H1 (cell line): ENCODE measurements around the gene SIRT5. TPM values are rescaled to one million over a fixed set of nuclear protein-coding genes. Genes with fewer than 3 reads are reported as not detected.

ENCODE experiments used
- CTCF ChIA-PET: fragments of 300-600 bp; sonication (Branson Sonifier 250); formaldehyde crosslinking; loops from one replicate; lab custom pipeline; 2021; ENCODE audit not compliant: partially characterized antibody; lab: Charles Lee
- POLR2A ChIA-PET: fragments of 300-600 bp; sonication (Branson Sonifier 250); formaldehyde crosslinking; loops from one replicate; lab custom pipeline; 2021; ENCODE audit warnings: inconsistent platforms; ENCODE audit not compliant: partially characterized antibody; lab: Charles Lee
- DNase-seq, 2 experiments: peaks; one replicate each; pipeline versions ENCODE4 v3.0.0 to v3.0.0-alpha.2; 2010 to 2022; ENCODE audit warnings: low spot score in 2 of 2, low read depth in 1 of 2, mixed read lengths in 1 of 2
- FAIRE-seq: peaks from 2 replicates; lab custom pipeline; 2011; peaks lifted over from hg19 to GRCh38; lab: Jason Lieb, UNC
- H2AFZ ChIP-seq: 2 replicates; pipeline ENCODE4 v1.8.1; 2012; ENCODE audit warnings: low read length, inconsistent platforms
- H2AK5ac ChIP-seq: 2 replicates; pipeline ENCODE4 v1.6.1; 2013; ENCODE audit warnings: low read depth, low read length
- H2BK120ac ChIP-seq: replicated peaks from 2 replicates; pipeline ENCODE3; 2013; ENCODE audit warnings: low read depth, low read length, inconsistent platforms
- H2BK12ac ChIP-seq: 2 replicates; pipeline ENCODE4 v1.6.1; 2013; ENCODE audit warnings: low read depth, low read length
- H2BK15ac ChIP-seq: 2 replicates; pipeline ENCODE4 v1.6.1; 2013; ENCODE audit warnings: low read length
- H2BK20ac ChIP-seq: 2 replicates; pipeline ENCODE4 v1.6.1; 2013; ENCODE audit warnings: low read length
- H2BK5ac ChIP-seq: 2 replicates; pipeline ENCODE4 v1.6.1; 2013; ENCODE audit warnings: low read depth, low read length
- H3K14ac ChIP-seq: 2 replicates; pipeline ENCODE4 v1.6.1; 2013; ENCODE audit warnings: inconsistent platforms; ENCODE audit not compliant: insufficient read length
- H3K18ac ChIP-seq: 2 replicates; pipeline ENCODE4 v1.6.1; 2013; ENCODE audit warnings: low read length; ENCODE audit errors: extremely low read depth
- H3K23ac ChIP-seq: 2 replicates; pipeline ENCODE4 v1.6.1; 2013; ENCODE audit warnings: inconsistent platforms; ENCODE audit not compliant: insufficient read length
- H3K23me2 ChIP-seq: 2 replicates; pipeline ENCODE4 v1.6.1; 2013; ENCODE audit warnings: low read depth, low read length
- H3K27ac ChIP-seq: 2 replicates; pipeline ENCODE4 v1.6.1; 2011; ENCODE audit warnings: low read depth, low read length, inconsistent platforms
- H3K27me3 ChIP-seq, 4 experiments: replicated peaks in 1 of 4; 1 replicate in 1 of 4; 2 replicates in 3 of 4; pipeline versions ENCODE4 v1.6.1 to v1.8.1; 2011 to 2013; ENCODE audit warnings: low read length in 3 of 4, mild to moderate bottlenecking in 3 of 4, inconsistent platforms in 2 of 4, mixed read lengths in 2 of 4, moderate library complexity in 1 of 4; ENCODE audit not compliant: control insufficient read depth in 3 of 4, insufficient read depth in 3 of 4; ENCODE audit errors: extremely low read depth in 1 of 4
- H3K36me3 ChIP-seq, 4 experiments: 2 replicates each; pipeline versions ENCODE4 v1.6.1 to v1.8.1; 2011 to 2013; ENCODE audit warnings: mild to moderate bottlenecking in 4 of 4, low read length in 3 of 4, moderate library complexity in 2 of 4, control low read depth in 1 of 4, inconsistent platforms in 1 of 4; ENCODE audit not compliant: insufficient read depth in 4 of 4, control insufficient read depth in 2 of 4
- H3K4ac ChIP-seq: replicated peaks from 2 replicates; pipeline ENCODE3; 2013; ENCODE audit warnings: low read length, low read depth, mixed read lengths, inconsistent platforms; ENCODE audit not compliant: insufficient read length
- H3K4me1 ChIP-seq, 4 experiments: replicated peaks in 1 of 4; 1 replicate in 1 of 4; 2 replicates in 3 of 4; pipeline versions ENCODE4 v1.6.1 to v1.8.1; 2011 to 2013; ENCODE audit warnings: low read length in 3 of 4, inconsistent platforms in 2 of 4, mixed read lengths in 1 of 4; ENCODE audit not compliant: insufficient read depth in 4 of 4, control insufficient read depth in 3 of 4
- H3K4me2 ChIP-seq, 2 experiments: 2 replicates each; pipeline versions ENCODE4 v1.6.1 to v1.8.1; 2011 to 2013; ENCODE audit warnings: low read depth in 2 of 2, low read length in 2 of 2, control low read depth in 1 of 2, inconsistent platforms in 1 of 2, mild to moderate bottlenecking in 1 of 2; ENCODE audit not compliant: insufficient read depth in 1 of 2
- H3K4me3 ChIP-seq, 4 experiments: fragments of 200-600, 300-600 bp in 1 of 4; sonication (generic), shearing (Covaris generic), sonication (Bioruptor Twin) in 1 of 4; 2 replicates each; pipeline versions ENCODE4 v1.5.1 to v1.8.1; 2011 to 2016; ENCODE audit warnings: low read length in 4 of 4, low read depth in 3 of 4, control low read depth in 2 of 4, inconsistent platforms in 2 of 4, mild to moderate bottlenecking in 2 of 4, mixed read lengths in 1 of 4, moderate library complexity in 1 of 4; ENCODE audit not compliant: insufficient read depth in 2 of 4; ENCODE audit errors: extremely low read depth in 1 of 4
- H3K56ac ChIP-seq: replicated peaks from 2 replicates; pipeline ENCODE3; 2013; ENCODE audit warnings: low read depth, mild to moderate bottlenecking, mixed read lengths, low read length, inconsistent platforms; ENCODE audit not compliant: insufficient read length
- H3K79me1 ChIP-seq: 2 replicates; pipeline ENCODE4 v1.6.1; 2013; ENCODE audit warnings: low read depth, low read length, control low read depth
- H3K79me2 ChIP-seq, 2 experiments: 2 replicates each; pipeline versions ENCODE4 v1.6.1 to v1.8.1; 2012 to 2013; ENCODE audit warnings: low read length in 2 of 2, mild to moderate bottlenecking in 2 of 2, inconsistent platforms in 1 of 2; ENCODE audit not compliant: insufficient read depth in 2 of 2, control insufficient read depth in 1 of 2
- H3K9ac ChIP-seq, 4 experiments: replicated peaks in 1 of 4; 1 replicate in 1 of 4; 2 replicates in 3 of 4; pipeline versions ENCODE4 v1.6.1 to v1.8.1; 2011 to 2013; ENCODE audit warnings: low read depth in 3 of 4, low read length in 3 of 4, control low read depth in 2 of 4, mild to moderate bottlenecking in 2 of 4, moderate library complexity in 2 of 4, inconsistent platforms in 1 of 4; ENCODE audit errors: extremely low read depth in 1 of 4
- H3K9me3 ChIP-seq, 2 experiments: 2 replicates each; pipeline versions ENCODE4 v1.6.1 to v1.8.1; 2012 to 2013; ENCODE audit warnings: mild to moderate bottlenecking in 2 of 2, moderate library complexity in 2 of 2, control low read depth in 1 of 2, inconsistent platforms in 1 of 2, low read depth in 1 of 2, low read length in 1 of 2, mixed read lengths in 1 of 2; ENCODE audit not compliant: insufficient read depth in 2 of 2
- H4K20me1 ChIP-seq, 2 experiments: replicated peaks in 1 of 2; 2 replicates each; pipeline versions ENCODE3 to v1.8.1; 2011 to 2013; ENCODE audit warnings: inconsistent platforms in 2 of 2, low read length in 2 of 2, mild to moderate bottlenecking in 1 of 2; ENCODE audit not compliant: insufficient read depth in 2 of 2, control insufficient read depth in 1 of 2
- H4K5ac ChIP-seq: 2 replicates; pipeline ENCODE4 v1.6.1; 2013; ENCODE audit warnings: low read length, low read depth, mixed read lengths, inconsistent platforms; ENCODE audit not compliant: insufficient read length
- H4K8ac ChIP-seq: 2 replicates; pipeline ENCODE4 v1.8.0; 2013; ENCODE audit warnings: mild to moderate bottlenecking, moderate library complexity, low read length, inconsistent platforms; ENCODE audit not compliant: insufficient read depth; ENCODE audit errors: extremely low read depth
- H4K91ac ChIP-seq: replicated peaks from 2 replicates; pipeline ENCODE3; 2013; ENCODE audit warnings: low read length, mixed read lengths, inconsistent platforms; ENCODE audit not compliant: insufficient read length
- ASH2L ChIP-seq: fragments of 200-600, 300-600 bp; sonication (generic); IDR thresholded peaks from one replicate; pipeline ENCODE4 v1.7.1; 2017; ENCODE audit warnings: low read length
- ATF3 ChIP-seq: IDR thresholded peaks from 2 replicates; pipeline ENCODE4 v1.6.1; 2011; ENCODE audit warnings: low read depth, mild to moderate bottlenecking, low read length; ENCODE audit not compliant: insufficient read depth
- CBX8 ChIP-seq: fragments of 300-800, 300-1000 bp; sonication (generic); IDR thresholded peaks from 2 replicates; pipeline ENCODE4 v1.7.1; 2016; ENCODE audit warnings: low read depth, low read length, borderline replicate concordance
- CEBPB ChIP-seq: IDR thresholded peaks from 2 replicates; pipeline ENCODE4 v1.6.1; 2012; ENCODE audit warnings: low read depth, low read length
- CTBP2 ChIP-seq: IDR thresholded peaks from 2 replicates; pipeline ENCODE4 v1.7.0; 2011; ENCODE audit warnings: borderline replicate concordance, mild to moderate bottlenecking, moderate library complexity, mixed read lengths, low read length; ENCODE audit not compliant: insufficient read depth, insufficient read length
- HDAC2 ChIP-seq, 2 experiments: fragments of 300-600 bp in 1 of 2; sonication (generic) in 1 of 2; IDR thresholded peaks; 2 replicates each; pipeline ENCODE4 v1.6.1; 2011 to 2012; ENCODE audit warnings: low read depth in 2 of 2, low read length in 2 of 2, mild to moderate bottlenecking in 2 of 2, moderate library complexity in 2 of 2, borderline replicate concordance in 1 of 2, inconsistent platforms in 1 of 2
- HDAC6 ChIP-seq: IDR thresholded peaks from one replicate; pipeline ENCODE4 v1.7.1; 2012; ENCODE audit warnings: low read depth, mild to moderate bottlenecking, inconsistent platforms, low read length, moderate library complexity
- SIN3A ChIP-seq, 2 experiments: IDR thresholded peaks in 1 of 2; conservative IDR thresholded peaks in 1 of 2; 2 replicates each; pipeline ENCODE4 v1.6.1; 2011 to 2012; ENCODE audit warnings: low read length in 2 of 2, improper control_type of control experiment in 1 of 2, low read depth in 1 of 2, mild to moderate bottlenecking in 1 of 2
- YY1 ChIP-seq: IDR thresholded peaks from 2 replicates; pipeline ENCODE4 v1.6.1; 2011; ENCODE audit warnings: low read depth, mild to moderate bottlenecking, low read length
- ZNF274 ChIP-seq: IDR thresholded peaks from 2 replicates; pipeline ENCODE4 v1.7.0; 2012; ENCODE audit warnings: low read length, borderline replicate concordance; ENCODE audit errors: extremely low read depth
- WGBS, 2 experiments: shearing (Covaris generic) in 1 of 2; methylation state at CpG; one replicate each; pipeline versions ENCODE4 v1.1.6 to v1.1.7; 2013 to 2015; ENCODE audit warnings: low lambda C conversion rate in 2 of 2, mixed read lengths in 2 of 2, inconsistent platforms in 1 of 2, low coverage in 1 of 2, missing lambda C conversion rate in 1 of 2; ENCODE audit not compliant: insufficient replicate concordance in 2 of 2, insufficient coverage in 1 of 2, insufficient read length in 1 of 2; ENCODE audit errors: extremely low coverage in 1 of 2, missing lambda C conversion rate in 1 of 2; 5-methylcytosine and 5-hydroxymethylcytosine counted together
- polyA plus RNA-seq, 7 experiments: library from polyadenylated mRNA; depleted of rRNA in 3 of 7; stranded (reverse) in 5 of 7; unstranded in 2 of 7; fragments of >200 nt in 5 of 7; fragments of 200-250 nt in 2 of 7; gene quantifications; 1 replicate in 5 of 7; 2 replicates in 1 of 7; 4 replicates in 1 of 7; pipeline versions ENCODE4 v1.2.1 to v1.2.3, GENCODE V29; 2011 to 2013; ENCODE audit warnings: missing spikeins in 2 of 7, mixed read lengths in 2 of 7
- total RNA-seq: library from RNA; stranded (reverse); fragmentation: NEBNext Ultra II Directional; extraction: Animal tissue kit (Norgen Biotek cat#: 25700); gene quantifications from 2 replicates; pipeline ENCODE4 v1.2.1, GENCODE V29; 2021
- TF ChIP-seq, protein P1 (sequence below): IDR thresholded peaks from 2 replicates; pipeline ENCODE4 v1.6.1; 2012; ENCODE audit warnings: inconsistent platforms

Gene SIRT5
- total and polyA plus RNA-seq, 2 of the 8 experiments (the other 6 are each of a cell fraction or from before 2014, with no cell fraction given) = 7.4 to 14.7 TPM

DNA sequence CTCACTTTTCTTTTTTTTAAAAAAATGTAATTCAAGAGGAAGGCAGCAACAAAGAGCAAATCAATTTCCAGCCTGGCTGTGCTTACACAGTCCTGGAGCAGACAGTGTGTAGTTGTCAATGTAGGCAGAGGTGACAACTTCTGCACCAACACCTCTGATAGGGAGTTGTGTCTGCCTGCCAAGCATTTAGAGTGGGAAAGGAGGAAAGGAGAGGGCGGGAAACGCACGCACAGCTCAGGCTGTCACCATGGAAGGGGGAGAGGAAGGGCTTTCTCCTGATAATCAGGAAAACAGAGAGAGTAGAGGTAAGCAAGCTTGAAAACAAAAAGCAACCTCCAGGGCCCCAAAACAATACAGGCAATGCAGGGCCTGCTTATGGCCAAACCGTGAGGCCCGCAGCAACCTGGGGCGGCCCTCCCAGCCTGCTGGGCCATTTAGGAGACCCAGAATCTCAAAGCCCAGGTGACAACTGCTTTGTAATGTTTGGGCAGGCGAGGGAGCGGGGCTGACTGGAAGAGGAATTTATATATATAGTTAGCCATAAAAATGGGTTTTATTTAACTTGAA, 45.5 kb upstream of the SIRT5 start:
- Histone ChIP-seq H3K14ac (no peak overlapping the region), H3K4me1 (peaks cover 0 to 8% (median 3%) of the 10 kb centered on the region in 4 experiments; a peak in 4 of 7 replicates), H3K18ac (peak overlapping the region; percentile 56), H3K9me3 (no peaks in the 10 kb centered on the region), H2BK20ac (0 out of 2 replicates have a peak overlapping the region, but pooled peaks have one; percentile 82), H2BK12ac (no peak overlapping the region), H4K91ac (peak overlapping the region; percentile 62), H3K27me3 (no peaks in the 10 kb centered on the region), H3K4me3 (no peak overlapping the region), H3K4ac (no peak overlapping the region), H2BK120ac (no peak overlapping the region), H3K9ac (no peak overlapping the region), H3K23me2 (no peaks in the 10 kb centered on the region), H2AFZ (0 out of 2 replicates have a peak overlapping the region, but pooled peaks have one; percentile 90), H3K56ac (no peak overlapping the region), H3K79me2 (no peaks in the 10 kb centered on the region), H2BK15ac (no peak overlapping the region), H3K23ac (no peak overlapping the region), H3K79me1 (no peaks in the 10 kb centered on the region), H3K4me2 (peak overlapping the region in 1 of 2 experiments; percentile 3; a peak in 1 of 4 replicates), H4K20me1 (no peaks in the 10 kb centered on the region), H4K8ac (no peak overlapping the region), H2AK5ac (no peak overlapping the region), H4K5ac (no peak overlapping the region), H3K27ac (no peak overlapping the region), H2BK5ac (0 out of 2 replicates have a peak overlapping the region, but pooled peaks have one; percentile 38), H3K36me3 (no peaks in the 10 kb centered on the region)
- FAIRE-seq (no peak), DNase-seq (peak in 1 of 2 experiments; percentile 48)
- 53% methylated on average over 8 of the region's 8 CpGs; no CpG with 5 or more reads in 1 of the 2 experiments for WGBS, 2 experiments
- POLR2A ChIA-PET = no interaction called here
- TF ChIP-seq ATF3 = no peak
- TF ChIP-seq ASH2L = peak; percentile 38
- TF ChIP-seq CEBPB = no peak
- TF ChIP-seq ZNF274 = no peak
- no peak for TF ChIP-seq CBX8
- no peak for TF ChIP-seq SIN3A (conservative IDR thresholded peaks at IDR 0.05 in 1 of 2, IDR thresholded peaks at IDR 0.05 in 1 of 2; ENCODE audit: low read depth in 1 of 2, low read length in 2 of 2)
- no peak for TF ChIP-seq YY1
- no peak for TF ChIP-seq CTBP2
- TF ChIP-seq, protein P1, sequence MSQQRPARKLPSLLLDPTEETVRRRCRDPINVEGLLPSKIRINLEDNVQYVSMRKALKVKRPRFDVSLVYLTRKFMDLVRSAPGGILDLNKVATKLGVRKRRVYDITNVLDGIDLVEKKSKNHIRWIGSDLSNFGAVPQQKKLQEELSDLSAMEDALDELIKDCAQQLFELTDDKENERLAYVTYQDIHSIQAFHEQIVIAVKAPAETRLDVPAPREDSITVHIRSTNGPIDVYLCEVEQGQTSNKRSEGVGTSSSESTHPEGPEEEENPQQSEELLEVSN = peak; percentile 81
- TF ChIP-seq HDAC6 = no peak
- TF ChIP-seq HDAC2 (IDR thresholded peaks at IDR 0.05; ENCODE audit: borderline replicate concordance in 1 of 2, low read depth in 2 of 2, low read length in 2 of 2) = no peak
- CTCF ChIA-PET = interaction anchor here (1.0 to 1.3 kb wide), 3 partner anchors 10 to 44 kb away, joined by 3 to 8 read pairs (median 3); no protein-coding TSS in a partner anchor
